HG02623 (cell line): ENCODE data around the gene NUP188.

Experiments
- ATAC-seq: cut with Tn5 transposase; IDR thresholded peaks from one replicate; pipeline ENCODE4 v1.9.1; 2021; ENCODE audit warnings: moderate library complexity; ENCODE audit not compliant: unreplicated experiment

The NUP188 gene, protein sequence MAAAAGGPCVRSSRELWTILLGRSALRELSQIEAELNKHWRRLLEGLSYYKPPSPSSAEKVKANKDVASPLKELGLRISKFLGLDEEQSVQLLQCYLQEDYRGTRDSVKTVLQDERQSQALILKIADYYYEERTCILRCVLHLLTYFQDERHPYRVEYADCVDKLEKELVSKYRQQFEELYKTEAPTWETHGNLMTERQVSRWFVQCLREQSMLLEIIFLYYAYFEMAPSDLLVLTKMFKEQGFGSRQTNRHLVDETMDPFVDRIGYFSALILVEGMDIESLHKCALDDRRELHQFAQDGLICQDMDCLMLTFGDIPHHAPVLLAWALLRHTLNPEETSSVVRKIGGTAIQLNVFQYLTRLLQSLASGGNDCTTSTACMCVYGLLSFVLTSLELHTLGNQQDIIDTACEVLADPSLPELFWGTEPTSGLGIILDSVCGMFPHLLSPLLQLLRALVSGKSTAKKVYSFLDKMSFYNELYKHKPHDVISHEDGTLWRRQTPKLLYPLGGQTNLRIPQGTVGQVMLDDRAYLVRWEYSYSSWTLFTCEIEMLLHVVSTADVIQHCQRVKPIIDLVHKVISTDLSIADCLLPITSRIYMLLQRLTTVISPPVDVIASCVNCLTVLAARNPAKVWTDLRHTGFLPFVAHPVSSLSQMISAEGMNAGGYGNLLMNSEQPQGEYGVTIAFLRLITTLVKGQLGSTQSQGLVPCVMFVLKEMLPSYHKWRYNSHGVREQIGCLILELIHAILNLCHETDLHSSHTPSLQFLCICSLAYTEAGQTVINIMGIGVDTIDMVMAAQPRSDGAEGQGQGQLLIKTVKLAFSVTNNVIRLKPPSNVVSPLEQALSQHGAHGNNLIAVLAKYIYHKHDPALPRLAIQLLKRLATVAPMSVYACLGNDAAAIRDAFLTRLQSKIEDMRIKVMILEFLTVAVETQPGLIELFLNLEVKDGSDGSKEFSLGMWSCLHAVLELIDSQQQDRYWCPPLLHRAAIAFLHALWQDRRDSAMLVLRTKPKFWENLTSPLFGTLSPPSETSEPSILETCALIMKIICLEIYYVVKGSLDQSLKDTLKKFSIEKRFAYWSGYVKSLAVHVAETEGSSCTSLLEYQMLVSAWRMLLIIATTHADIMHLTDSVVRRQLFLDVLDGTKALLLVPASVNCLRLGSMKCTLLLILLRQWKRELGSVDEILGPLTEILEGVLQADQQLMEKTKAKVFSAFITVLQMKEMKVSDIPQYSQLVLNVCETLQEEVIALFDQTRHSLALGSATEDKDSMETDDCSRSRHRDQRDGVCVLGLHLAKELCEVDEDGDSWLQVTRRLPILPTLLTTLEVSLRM (N-terminal part only)

GRCh38 chr9:128947527-128948301 is at the start of gene NUP188, which contains the start of gene DOLK:
TSS of gene NUP188 (plus strand) at chr9:128947699. CDS start at chr9:128947720, 21 bp downstream.
TSS of gene DOLK (minus strand) at chr9:128947603. CDS start at chr9:128947303, 300 bp downstream.
- ATAC-seq = peak; percentile 70

DNA sequence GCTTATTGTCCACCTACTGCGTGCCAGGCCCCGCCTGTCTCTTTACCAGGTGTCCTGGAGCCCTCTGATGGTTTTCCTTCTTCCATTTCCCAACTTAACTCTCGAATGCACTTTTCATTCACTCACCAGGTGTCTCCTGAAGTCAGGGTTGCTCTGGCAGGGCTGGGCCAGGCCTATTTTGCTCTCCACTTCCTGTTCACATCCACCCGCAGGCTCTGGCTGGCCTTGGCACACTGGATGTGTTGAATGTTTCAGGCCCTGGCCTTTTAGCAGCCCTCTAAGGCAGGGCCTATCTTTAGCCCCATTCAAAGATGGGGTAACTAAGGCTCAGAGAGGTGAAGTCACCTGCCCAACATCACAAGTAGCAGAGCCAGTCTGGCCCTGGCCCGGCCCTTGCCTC is 49.1 kb upstream of the NUP188 start:
- no peak for ATAC-seq

DNA sequence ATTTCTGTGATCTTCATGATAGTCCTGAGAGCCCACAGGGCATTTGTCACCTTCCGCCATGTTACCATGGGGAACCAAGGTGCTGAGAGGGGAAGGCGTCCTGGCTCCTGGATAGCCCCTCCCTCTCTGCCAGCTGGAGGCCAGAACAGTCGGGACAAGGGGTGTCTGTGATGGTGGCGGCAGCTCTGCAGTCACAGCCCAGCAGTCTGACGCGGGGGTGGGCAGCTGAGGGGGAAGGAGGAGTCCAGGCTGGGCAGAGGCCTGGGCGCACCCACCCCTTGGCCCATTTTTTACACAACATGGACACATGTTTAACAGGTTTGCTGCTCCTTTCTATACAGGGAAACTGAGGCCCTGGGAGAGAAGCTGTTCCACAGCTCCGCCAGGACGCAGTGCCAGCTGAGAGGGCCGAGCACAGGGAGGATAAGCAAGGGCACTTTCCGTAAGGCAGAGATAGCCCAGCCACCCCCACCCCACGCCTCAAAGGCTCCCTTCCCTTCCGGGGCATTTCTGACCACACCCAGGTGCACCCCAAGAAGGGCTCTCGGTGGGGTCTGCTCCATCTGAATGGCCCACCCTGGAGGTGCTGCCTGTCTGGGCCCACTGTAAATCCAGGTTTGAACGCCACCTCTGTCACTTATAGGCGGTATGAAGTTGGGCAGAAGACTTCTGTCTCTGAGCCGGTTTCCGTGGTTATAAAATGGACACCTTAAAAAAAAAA is 48.5 kb upstream of the NUP188 start:
- ATAC-seq = no peak

- ATAC-seq = no peak
Measured at GRCh38 chr9:128899566-128900322, 47.8 kb upstream of the NUP188 start.

- ATAC-seq = no peak
Measured at GRCh38 chr9:128901379-128901778, 46.1 kb upstream of the NUP188 start.

DNA sequence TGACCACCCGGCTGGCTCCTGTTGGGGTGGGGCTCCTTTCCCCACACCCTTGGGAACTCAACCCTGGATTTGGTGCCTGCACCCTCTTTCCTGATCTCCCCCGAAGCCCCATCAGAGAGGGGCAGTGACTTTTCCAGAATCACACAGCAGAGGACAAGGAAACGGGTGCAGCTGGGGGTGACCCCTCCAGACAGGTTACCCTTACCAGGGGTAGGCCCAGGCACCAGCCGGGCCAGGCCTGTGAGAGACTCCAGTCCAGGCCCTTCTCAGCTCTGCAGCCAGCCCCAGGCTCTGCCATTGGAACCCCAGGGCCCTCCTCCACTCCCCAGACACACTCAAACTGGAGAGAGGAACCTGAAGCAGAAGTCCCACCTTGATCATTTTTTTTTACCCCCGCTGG is 45.7 kb upstream of the NUP188 start:
- ATAC-seq = no peak

- ATAC-seq = peak; percentile 72
Measured at GRCh38 chr9:128902351-128903078, 45.0 kb upstream of the NUP188 start.

DNA sequence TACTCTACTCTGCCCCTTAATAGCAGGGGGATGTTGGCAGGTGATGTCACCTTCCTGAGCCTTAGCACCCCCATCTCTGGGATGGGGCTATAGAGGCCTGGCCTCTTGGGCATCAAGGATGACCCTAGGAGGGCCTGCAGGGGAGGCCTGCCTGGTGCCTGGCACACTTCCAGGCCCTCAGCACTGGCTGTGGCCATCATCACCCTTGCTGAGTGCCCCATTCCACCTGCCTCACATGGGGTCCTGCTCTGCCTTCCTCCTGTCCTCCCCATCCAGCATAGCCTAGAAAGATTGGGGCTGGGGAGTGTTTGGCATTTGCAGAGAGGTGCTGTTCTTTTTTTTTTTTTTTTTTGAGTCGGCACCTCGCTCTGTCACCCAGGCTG is 44.4 kb upstream of the NUP188 start:
- no peak for ATAC-seq

DNA sequence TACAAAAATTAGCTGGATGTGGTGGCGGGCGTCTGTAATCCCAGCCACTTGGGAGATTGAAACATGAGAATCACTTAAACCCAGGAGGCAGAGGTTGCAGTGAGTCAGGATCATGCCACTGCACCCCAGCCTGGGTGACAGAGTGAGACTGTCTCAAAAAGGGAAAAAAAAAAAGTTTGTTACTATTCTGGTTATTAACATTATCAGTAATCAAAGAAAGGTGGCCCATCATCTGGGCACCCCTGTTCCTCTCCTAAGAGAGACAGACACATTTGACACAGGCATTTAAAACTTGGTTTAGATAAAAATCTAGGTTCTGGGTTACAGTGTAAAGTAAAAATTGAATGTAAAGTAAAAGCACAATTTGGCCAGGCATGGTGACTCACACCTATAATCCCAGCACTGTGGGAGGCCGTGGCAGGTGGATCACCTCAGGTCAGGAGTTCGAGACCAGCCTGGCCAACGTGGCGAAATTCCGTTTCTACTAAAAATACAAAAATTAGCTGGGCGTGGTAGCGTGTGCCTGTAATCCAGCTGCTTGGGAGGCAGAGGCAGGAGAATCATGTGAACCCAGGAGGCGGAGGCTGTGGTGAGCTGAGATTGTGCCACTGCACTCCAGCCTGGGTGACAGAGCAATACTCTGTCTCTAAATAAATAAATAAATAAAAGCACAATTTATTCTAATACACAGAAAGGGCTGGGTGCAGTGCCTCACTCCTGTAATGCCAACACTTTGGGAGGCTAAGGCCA is 43.5 kb upstream of the NUP188 start:
- no peak for ATAC-seq

DNA sequence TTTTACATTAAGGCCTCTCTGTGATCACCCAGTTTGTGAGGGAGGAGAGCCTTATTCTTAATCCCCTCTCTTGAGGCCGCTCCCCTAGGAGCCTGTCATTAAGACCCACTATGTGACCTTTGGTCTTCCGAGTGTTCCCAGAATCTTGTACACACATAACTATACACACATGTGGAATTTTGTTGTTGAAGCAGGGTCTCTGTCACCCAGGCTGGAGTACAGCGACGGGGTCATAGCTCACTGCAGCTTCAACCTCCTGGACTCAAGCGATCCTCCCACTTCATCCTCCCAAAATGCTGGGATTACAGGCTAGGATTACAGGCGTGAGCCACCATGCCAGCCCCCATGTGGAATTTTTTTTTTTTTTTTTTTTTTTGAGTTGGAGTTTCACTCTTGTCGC is 41.5 kb upstream of the NUP188 start:
- ATAC-seq = no peak

GRCh38 chr9:128906741-128907140 is 40.8 kb upstream of the NUP188 start:
- ATAC-seq = no peak

DNA sequence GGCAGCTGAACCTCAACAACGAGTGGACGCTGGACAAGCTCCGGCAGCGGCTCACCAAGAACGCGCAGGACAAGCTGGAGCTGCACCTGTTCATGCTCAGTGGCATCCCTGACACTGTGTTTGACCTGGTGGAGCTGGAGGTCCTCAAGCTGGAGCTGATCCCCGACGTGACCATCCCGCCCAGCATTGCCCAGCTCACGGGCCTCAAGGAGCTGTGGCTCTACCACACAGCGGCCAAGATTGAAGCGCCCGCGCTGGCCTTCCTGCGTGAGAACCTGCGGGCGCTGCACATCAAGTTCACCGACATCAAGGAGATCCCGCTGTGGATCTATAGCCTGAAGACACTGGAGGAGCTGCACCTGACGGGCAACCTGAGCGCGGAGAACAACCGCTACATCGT is 39.1 kb upstream of the NUP188 start:
- no peak for ATAC-seq

DNA sequence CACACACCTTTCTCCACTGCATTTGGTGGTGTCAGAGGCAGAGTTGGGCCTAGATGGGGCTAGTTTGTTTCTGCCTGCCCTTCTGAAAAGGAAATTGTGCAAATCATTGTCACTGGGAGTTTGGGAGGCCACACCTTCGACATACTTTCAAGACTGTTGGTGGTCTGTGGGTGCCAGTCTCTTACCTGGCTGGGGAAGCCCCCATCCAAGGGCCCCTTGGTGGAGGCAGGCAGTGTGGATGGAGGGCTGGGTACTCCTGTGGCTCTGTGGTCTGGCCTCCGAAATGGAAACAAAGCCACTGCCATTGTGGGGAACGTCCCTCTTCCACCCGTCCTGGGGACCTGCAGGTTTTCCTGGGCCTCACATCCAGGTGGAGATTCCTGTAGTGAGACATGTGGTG is 37.6 kb upstream of the NUP188 start:
- ATAC-seq = no peak

DNA sequence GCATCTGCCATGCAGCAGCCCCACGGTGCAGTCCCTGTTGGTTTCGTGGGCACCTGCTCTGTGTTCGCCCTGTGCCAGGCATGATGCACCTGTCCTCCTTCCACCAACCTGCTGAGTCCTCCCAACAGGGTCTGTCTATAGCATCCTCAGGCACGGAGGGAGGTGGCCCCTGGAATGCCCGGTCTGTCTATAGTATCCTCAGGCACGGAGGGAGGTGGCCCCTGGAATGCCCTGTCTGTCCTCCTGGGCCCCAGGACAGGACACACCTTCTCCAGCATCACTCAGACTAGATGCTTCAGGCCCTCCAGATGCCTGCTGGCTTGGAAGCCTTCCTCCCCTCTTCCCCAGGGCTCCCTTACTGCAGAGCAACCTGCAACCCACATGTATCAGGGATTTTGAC is 36.6 kb upstream of the NUP188 start:
- no peak for ATAC-seq

GRCh38 chr9:128911529-128912035 is 35.9 kb upstream of the NUP188 start:
- no peak for ATAC-seq

DNA sequence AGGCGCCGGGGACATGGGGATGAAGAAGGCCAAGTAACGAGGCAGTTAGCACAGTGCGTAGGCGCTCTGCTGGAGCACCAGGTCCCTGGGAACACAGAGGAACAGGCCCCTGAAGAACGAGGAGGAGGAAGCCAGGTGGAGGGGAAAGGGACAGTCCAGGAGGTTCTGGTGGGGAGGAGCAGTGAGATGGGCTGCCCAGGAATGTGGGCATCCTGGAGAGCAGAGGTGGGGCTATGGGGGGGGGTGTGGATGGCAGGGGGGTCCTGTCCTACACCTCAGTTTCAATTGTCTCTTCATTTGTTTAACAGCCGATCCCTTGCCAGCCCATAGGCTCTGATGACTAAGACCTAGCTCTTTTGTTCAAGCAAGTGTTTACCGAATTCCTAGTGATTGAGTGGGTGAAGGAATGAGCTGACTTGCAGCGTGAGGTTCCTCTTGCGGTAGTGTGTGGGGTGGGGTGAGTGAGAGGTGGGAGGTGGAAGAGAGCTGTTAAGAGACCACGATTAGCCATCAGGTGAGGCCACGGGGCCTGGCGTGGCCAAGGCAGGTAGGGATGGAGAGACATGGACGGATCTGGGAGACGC is 35.1 kb upstream of the NUP188 start:
- ATAC-seq = no peak
